ENCODE results near the gene MICAL2. TPM values are rescaled to one million over a fixed set of nuclear protein-coding genes. Genes with fewer than 3 reads are reported as not detected.

The MICAL2 gene
- total RNA-seq, 1 donor from 2014 or later: 104 TPM

DNA sequence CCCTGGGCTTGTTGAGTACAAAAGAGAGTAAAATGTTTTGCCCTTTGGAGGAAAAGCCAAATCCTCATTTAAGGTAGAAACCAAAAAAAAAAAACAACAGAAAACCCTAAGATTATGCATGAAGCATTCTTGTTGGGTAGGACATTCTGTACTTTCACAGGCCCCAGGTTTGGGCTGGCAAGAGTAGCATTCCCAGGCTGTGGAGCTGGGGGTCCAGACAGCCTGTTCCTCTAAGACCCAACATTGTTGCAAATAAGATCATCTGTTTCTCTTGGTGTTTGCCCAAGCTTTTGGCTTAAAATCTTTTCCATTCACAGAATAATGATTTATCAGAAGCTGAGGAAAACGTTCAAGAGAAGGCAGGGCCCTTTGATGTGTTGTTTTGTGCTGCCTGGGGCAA, 123.8 kb downstream of the MICAL2 start:
- no peak overlapping the region for H3K4me3 ChIP-seq (ENCODE audit: low read depth, low read length)
- DNase-seq (ENCODE audit: low read depth): no peak
- TF ChIP-seq CTCF (conservative IDR thresholded peaks at IDR 0.05; ENCODE audit: low read depth, low read length): no peak

- no peak for TF ChIP-seq CTCF (conservative IDR thresholded peaks at IDR 0.05; ENCODE audit: low read depth, low read length)
- no peak for DNase-seq (ENCODE audit: low read depth)
- no peak overlapping the region for H3K4me3 ChIP-seq (ENCODE audit: low read depth, low read length)
Observed at GRCh38 chr11:12235080-12235479, 124.7 kb downstream of the MICAL2 start.

DNA sequence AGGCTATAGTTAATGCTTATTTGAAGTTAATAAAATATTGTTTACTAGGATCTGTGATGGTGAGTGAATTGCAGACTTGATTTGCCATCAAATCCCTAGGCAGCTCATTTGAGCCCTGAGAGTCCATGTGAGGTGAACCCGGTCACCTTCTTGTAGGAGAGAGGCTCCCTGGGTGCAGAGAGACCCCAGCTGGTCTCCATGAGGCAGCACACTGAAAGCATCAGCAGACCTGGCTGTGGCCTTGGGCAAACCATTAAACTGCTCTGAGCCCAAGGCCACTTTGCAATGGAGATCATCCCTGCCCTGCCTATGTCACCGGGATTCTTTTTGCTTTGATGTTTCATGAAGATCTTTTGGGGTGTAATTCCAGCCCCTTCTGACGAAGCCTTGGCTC, 125.2 kb downstream of the MICAL2 start:
- no peak overlapping the region for H3K4me3 ChIP-seq (ENCODE audit: low read depth, low read length)
- no peak for DNase-seq (ENCODE audit: low read depth)
- peak; percentile 28 for TF ChIP-seq CTCF (conservative IDR thresholded peaks at IDR 0.05; ENCODE audit: low read depth, low read length)

DNA sequence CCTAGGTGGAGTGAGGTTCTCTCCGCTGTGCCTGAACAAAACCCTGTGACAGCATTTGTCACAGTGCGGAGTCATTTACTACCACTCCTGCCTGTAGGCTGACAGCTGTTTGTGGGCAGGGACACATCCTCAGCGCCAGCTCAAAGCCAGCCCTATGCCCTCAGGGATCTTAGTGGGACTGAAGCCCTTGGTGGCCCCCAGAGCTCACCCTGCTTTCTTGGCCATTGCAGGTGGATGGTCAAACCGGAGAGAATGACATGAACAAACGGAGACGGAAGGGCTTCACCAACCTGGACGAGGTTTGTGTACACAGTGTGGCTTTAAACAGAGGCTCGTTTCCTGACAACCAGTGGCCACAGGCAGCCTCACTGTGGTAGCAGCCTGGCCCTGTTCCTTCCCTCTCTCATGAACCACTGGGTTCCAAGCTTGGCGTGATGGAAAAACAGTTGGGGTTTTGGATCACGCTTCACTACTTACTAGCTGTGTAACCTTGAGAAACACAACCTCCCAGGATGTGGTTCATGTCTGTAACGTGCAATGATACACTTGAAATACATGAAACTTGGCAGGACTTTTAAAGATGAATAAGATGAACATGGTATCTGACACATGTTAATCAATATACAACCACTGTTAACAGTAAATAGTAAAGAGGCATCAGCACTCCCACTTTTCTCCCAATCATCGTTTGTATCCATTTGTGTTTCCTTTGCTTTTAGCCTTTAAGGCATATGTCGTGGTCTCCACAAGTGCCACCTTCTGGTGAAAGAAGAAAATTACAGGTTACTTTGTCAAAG, 125.8 kb downstream of the MICAL2 start:
- DNase-seq (ENCODE audit: low read depth): no peak
- peak; percentile 70 for TF ChIP-seq CTCF (conservative IDR thresholded peaks at IDR 0.05; ENCODE audit: low read depth, low read length)
- no peak overlapping the region for H3K4me3 ChIP-seq (ENCODE audit: low read depth, low read length)

GRCh38 chr11:12236744-12237101, 126.3 kb downstream of the MICAL2 start:
- H3K4me3 ChIP-seq (ENCODE audit: low read depth, low read length): no peak overlapping the region
- no peak for TF ChIP-seq CTCF (conservative IDR thresholded peaks at IDR 0.05; ENCODE audit: low read depth, low read length)
- DNase-seq (ENCODE audit: low read depth): no peak

GRCh38 chr11:12237381-12237784, 127.0 kb downstream of the MICAL2 start:
- H3K4me3 ChIP-seq (ENCODE audit: low read depth, low read length): no peak overlapping the region
- TF ChIP-seq CTCF (conservative IDR thresholded peaks at IDR 0.05; ENCODE audit: low read depth, low read length): no peak
- DNase-seq (ENCODE audit: low read depth): no peak

DNA sequence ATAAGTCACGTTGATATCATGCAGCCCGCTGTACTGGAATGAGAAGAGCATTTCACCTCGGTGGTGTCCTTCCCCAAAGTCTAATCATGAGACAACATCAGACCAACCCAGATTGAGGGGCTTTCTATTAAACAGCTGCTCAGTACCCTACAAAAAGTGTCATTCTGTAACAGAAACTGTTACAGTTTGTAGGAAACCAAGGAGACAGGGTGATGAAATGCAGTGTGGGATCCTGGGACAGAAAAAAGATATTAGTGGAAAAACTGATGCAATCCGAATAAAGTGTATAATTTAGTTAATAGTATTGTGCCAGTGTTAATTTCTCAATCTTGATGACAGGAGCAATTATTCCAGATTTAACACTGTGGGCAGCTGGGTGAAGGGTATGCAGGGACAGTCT, 128.0 kb downstream of the MICAL2 start:
- TF ChIP-seq CTCF (conservative IDR thresholded peaks at IDR 0.05; ENCODE audit: low read depth, low read length): no peak
- H3K4me3 ChIP-seq (ENCODE audit: low read depth, low read length): no peak overlapping the region
- DNase-seq (ENCODE audit: low read depth): no peak
